Stomach (tissue), 4 donors: ENCODE measurements around the gene PPP1R3G.

Experiments used
- CTCF ChIP-seq, 7 experiments: fragments of 450-650 bp in 4 of 7; fragments of 200-600 bp in 3 of 7; sonication (generic) in 3 of 7; IDR thresholded peaks; one replicate each; pipeline ENCODE4 v1.5.1; 2016 to 2019; ENCODE audit warnings: antibody characterized with exemption in 7 of 7, control low read depth in 2 of 7, mild to moderate bottlenecking in 1 of 7
- EP300 ChIP-seq: sonication (generic); formaldehyde crosslinking; IDR thresholded peaks from one replicate; pipeline ENCODE4 v1.6.1; 2017; ENCODE audit warnings: antibody characterized with exemption
- POLR2A ChIP-seq, 4 donors: fragments of 450-650 bp; IDR thresholded peaks; one replicate each; pipeline ENCODE4 v1.6.1; 2016; ENCODE audit warnings: antibody characterized with exemption in 4 of 4, control low read depth in 2 of 4, mild to moderate bottlenecking in 1 of 4, moderate library complexity in 1 of 4
- POLR2AphosphoS5 ChIP-seq, 3 donors: sonication (generic); formaldehyde crosslinking; IDR thresholded peaks; one replicate each; pipeline ENCODE4 v1.6.1; 2016; ENCODE audit warnings: antibody characterized with exemption in 3 of 3

DNA sequence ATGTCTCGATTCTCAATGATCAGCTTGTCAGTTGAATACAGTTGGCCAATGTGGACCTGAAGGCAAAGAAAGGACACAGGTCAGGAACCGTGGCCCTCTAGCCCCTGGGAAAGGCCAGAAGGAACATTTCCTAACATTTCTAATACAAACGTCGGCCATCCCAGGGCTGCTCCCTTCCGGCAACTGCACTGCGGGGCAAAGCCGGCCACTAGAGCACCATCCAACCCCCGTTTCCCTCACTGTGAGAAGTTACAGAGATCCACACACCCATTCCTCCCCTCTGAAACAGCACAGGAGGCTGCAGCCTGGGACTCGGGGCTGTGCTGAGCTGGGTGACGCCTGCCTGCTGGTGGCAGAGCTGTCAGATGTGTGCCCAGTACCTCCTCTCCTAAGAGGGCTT lies 24.3 kb downstream of the PPP1R3G start:
- TF ChIP-seq POLR2A (IDR thresholded peaks at IDR 0.05) (no peak), CTCF (IDR thresholded peaks at IDR 0.05) (no peak), POLR2AphosphoS5 (IDR thresholded peaks at IDR 0.05) (no peak), EP300 (no peak)
